NCI-H2196 (cell line): ENCODE data around the gene SUGP1.
"Not testable (repeated sequence)": the region's sequence is repeated elsewhere in the genome, so short reads cannot be mapped to it uniquely, and the experiment has no call there.

Experiments
- DNase-seq: peaks from one replicate; lab custom pipeline; 2025; ENCODE audit not compliant: unreplicated experiment; lab: John Stamatoyannopoulos, UW

Gene SUGP1

DNA sequence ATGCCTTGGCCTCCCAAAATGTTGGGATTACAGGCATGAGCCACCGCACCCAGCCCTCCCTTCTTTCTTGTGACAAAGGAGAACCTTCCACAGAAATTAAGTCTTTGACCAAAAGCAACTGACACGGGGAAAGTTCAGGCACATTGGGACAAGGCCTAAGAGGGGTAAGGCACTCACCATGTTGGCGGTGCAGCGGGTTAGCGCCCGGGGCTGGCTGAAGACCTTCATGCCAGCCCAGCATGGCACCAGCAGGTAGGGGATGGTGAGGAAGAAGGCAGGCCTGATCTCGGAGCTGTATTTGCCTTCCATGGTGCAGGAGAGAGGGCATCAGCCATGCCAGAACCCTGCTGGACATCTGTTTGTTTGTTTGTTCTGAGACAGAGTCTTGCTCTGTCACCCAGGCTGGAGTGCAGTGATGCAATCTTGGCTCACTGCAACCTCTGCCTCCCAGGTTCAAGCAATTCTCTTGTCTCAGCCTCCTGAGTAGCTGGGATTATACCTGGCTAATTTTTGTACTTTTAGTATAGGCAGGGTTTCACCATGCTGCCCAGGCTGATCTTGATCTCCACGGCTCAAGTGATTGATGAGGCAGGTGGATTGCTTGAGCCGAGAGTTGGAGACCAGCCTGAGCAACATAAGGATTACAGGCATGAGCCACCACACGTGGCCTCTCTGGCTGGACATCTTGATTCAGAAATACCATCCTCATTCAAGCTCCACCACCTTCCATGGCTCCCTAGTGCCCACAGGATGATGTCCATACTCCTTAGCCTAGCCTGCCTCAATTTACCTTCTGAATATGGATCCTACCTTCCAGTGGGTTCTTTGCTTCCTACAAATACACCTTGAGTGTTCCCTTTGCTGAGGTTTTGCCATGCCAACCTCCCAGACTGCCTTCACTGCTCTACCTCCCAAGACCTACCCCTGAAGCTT is 51.6 kb downstream of the SUGP1 start:
- DNase-seq: no peak

DNA sequence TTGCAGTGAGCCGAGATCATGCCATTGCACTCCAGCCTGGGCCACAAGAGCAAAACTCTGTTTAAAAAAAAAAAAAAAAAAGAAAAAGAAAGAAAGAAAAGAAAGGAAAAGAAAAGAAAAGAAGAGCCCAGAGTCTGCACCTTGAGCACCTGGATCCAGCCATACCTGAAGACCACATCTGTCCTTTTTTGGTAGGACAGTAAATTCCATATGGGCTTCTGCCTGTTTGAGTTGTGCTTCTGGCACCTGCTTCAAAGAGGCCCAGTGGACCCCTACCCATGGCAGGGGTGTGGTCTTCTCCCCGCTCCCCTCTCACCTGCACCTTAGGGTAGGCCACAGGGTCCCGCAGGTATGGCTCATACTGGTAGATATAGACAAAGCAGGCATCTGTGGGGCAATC is 53.0 kb downstream of the SUGP1 start:
- no peak for DNase-seq

GRCh38 chr19:19263886-19264487 is 56.3 kb downstream of the SUGP1 start:
- no peak for DNase-seq

DNA sequence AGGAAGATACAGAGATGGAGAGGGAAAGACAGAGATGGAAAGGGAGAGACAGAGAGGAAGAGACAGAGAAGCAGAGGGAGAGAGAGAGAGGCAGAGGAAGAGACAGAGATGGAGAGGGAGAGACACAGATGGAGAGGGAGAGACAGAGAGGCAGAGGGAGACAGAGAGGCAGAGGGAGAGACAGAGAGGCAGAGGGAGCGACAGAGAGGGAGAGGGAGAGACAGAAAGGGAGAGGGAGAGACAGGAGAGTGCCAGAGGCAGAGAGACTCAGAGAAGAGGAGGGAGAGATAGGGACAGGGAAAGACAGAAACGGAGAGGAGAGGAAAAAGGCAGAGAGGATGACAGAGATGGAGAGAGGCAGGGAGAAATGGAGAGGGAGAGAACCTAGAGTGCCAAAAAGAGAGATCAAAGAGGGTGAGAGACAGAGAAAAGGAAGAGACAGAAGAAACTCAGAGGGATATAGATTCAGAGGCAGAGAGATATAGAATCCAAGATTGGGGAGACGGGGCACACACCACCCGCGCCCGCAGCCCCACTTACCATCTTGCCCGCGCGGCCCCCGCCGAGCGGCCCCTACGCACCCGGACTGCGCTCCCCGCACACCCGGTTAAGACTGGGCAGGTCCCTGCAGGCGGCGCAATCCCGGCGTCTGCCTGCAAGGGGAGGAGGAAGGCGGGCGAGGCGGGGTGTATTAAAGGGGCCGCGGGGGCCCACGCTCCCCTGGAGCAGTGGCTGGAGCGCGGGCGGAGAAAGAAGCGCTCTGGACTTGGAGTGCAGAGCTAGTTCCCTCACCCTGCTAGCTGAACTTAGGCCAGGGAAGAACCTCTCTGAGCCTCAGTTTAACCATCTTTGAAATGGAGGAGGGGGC is 57.9 kb downstream of the SUGP1 start:
- no peak for DNase-seq

DNA sequence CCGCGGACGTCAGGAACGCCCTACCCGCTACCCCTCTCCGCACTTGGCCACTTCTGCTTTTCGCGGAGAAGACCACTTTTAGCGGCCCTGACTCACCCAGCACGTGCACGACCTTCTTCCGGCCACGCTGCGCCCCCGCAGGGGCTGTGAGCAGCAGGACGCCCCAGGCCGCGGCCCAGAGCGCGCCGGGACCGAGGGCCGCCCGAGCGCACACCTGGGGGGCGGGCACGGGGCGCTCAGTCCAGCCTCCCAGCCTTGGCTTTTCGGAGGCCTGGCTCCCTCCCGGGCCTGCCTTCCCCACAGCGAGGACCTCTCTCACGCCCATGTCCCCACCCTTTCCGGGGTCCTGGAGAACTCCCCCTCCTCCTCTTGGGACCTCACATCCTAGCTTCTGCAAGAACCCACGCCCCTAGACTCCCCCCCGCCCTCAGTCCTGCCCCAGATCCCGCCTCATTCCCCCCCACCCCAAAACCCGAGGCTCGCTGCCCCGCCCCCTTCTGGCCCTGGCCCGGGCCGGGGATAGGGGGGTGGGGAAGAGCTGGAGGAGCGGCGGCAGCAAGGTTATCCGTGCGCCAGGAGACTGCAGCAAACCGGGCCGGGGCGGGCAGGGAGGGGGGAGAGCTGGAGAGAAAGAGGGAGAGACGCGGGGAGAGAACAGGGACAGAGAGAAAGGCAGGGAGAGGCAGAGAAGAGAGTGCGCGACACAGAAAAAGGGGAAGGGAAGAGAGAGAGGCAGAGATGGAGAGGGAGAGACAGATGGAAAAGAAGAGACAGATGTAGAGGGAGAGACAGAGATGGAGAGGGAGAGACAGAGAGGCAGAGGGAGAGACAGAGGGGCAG is 58.7 kb downstream of the SUGP1 start:
- no peak for DNase-seq

- no peak for DNase-seq
Observed at GRCh38 chr19:19260417-19261214, 59.7 kb downstream of the SUGP1 start.

DNA sequence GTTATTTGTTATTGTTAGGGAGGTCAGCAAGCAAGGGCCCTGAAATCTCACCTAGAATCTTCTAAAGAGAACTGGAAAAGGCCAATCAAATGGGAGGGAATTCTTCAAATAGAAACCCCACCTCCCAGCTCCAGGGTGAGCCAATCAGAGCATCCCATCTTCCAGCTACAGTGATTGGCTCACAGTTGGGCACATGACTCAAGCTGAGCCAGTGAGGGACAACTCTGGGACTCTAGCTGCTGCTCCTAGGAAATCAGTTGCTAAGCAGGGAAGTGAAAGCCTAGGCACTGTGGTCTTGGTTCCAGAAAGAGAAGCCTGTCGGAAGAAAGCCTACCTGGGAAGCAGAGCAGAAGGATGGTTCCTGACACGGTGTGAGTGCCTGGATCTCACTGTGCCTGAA is 60.6 kb downstream of the SUGP1 start:
- peak; percentile 25 for DNase-seq

DNA sequence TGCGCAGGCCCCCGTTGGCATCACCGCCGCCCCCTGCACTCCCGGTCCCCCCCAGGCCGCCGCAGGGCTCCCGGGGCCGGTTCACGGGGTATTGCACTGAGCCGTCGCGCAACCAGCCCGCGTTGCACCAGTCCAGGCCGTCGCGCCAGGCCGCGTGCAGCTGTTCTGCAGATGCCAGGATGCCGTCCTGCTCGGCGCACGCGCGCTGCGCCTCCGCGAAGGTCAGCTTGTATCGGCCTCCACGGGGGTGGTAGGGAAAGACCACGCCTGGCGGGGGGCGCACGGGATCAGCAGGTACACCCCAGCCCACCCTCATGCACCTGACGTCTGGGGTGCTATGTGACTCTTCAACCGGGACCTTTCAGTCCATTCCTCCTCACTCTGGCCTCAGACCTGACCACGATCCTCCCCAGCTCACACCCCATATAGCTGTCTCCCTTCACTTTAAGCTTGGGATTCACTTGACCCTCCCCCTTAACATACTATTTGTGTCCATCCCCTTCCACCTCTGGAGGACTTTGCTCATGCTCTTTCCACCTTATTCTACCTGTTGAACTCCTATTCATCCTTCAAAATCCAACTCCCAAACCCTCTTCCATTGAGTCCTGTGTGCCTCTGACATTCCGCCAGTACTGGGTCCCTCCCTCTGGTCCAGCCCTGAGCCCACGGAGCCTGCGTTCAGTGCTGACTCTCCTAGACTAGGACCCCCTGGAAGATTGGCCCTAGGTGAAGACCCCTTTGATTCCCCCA is 61.5 kb downstream of the SUGP1 start:
- no peak for DNase-seq

DNA sequence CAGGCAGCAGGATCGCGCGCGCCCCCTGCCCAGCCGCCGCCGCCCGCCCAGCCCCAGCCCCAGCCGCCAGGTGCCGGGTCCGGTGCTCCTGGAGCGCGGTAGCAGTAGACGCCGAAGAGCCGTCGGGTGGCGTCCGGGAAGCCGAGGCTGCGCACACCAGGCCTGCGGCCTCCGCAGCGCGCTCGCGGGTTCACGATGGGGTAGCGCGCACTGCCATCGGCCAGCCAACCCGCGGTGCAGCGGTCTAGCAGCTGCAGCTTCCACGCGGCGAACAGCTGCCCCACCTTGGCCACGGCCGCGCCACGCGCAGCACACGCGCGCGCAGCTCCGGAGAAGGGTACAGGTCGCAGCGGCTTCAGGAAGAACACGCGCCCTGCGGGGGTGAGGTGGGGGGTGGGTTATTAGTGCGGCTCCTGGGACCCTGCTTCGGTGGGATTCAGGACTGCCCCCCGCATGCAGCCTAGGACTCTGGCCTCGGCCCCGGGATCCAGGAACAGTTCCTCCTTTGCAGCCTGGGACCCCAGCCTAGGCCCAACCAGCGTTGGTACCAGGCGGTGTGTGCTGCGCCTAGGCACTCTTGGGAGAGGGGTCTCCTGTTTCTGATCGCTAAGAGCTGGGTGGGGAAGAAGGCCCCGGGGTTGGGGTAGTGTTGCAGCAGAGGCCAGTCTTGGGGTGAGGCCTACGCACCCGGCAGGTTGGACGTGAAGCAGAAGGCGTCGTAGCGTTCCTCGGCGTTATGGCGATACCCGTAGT is 62.3 kb downstream of the SUGP1 start:
- DNase-seq: no peak

GRCh38 chr19:19257137-19257536 is 63.2 kb downstream of the SUGP1 start:
- DNase-seq: no peak

DNA sequence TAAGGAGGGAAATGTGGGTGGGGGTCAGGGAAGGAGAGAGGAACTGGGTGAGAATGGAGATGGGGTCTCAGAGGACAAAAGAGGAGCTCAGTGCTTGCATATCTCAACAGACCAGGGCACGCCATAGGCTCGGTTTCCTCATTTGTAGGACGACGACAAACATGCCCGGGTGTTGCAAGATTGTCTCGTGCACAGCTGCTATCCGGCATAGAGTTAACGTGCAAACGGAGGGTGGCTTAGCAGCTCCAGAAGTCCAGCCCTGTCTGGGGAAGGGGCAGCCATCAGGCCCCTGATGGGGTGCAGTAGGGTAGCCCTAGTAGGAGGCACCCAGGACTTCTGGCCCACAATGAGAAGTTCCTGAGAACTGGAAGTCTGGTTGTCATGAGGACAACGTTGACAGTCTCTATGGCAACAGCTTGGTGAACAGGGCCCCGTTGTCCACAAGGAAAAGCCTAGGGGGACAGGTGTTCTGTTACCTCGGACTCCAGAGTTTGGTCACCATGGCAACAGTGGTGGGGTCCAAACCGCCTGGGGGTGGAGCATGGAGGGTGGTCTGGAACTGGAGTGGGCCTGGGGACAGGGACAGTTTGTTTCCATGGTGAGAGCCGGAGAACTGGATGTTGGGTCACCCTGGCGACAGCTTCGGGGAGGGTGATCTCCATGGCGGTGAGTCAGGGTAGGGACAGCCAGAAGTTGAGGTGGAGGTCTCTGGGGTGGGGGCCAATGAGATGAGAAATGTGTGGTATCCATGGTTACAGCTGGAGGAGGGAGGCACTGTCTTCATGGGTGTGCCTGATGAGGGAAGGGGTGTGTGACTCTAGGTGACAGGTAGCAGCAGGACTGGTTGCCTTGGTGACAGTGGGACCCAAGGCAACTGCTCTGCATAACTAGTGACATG is 64.0 kb downstream of the SUGP1 start:
- peak; percentile 45 for DNase-seq

DNA sequence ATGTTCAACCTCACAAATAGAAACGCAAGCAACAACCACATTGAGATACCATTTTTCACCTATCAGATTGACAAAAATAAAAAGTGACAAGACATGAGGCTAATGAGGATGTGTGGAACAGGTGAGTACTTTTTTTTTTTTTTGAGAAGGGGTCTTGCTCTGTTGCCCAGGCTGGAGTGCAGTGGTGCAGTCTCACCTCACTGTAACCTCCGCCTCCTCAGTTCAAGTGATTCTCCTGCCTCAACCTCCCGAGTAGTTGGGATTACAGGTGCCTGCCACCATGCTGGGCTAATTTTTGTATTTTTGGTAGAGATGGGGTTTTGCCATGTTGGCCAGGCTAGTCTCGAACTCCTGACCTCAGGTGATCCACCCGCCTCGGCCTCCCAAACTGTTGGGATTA is 66.9 kb downstream of the SUGP1 start:
- DNase-seq: not testable (repeated sequence)

DNA sequence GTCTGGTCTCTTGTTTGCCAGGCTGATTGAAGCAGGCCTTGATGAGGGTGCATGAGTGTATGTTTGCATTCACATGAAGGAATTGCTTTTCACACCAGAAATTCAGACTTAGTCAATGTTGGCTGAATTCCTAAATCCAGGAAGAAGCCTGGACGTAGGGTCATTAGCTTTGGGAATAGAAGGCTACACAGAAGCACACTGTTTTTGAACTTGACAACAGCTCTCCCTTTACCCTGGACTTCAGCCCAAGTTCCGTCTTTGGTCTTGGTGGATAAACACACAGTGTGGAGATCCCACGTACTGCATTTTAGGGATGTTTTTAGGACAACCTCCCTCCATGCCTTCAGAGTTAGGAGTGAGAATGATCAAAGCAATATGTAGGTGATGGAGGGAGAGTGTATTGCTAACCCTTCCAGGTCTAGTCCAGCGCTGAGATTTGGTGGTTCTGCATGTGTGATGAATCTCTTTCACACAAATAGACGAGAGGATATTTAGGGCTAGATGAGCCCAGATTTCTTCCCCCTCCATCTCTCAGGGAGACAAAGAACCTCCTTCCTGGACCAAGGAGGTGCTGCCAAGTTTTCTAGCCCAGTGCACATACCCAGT is 70.0 kb downstream of the SUGP1 start:
- DNase-seq: no peak

DNA sequence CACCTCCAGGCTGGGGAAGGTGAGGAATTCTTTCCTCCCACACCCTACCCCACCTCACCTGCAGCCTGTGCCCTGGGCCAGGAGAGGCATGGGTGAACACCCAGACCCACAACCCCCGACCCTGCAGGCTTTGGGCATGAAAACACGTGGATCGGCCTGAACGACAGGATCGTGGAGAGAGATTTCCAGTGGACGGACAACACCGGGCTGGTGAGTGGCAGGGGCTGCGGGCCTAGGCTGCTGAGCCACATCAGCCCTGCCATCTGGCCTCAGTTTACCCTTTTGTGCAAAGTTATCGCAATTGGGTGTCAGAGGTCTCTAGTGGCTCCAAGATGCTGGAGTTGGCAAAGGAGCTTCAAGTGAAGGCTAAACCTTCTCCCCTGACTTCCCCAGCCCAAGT is 79.8 kb downstream of the SUGP1 start:
- DNase-seq: no peak

- no peak for DNase-seq
Observed at GRCh38 chr19:19239675-19240074, 80.6 kb downstream of the SUGP1 start.

DNA sequence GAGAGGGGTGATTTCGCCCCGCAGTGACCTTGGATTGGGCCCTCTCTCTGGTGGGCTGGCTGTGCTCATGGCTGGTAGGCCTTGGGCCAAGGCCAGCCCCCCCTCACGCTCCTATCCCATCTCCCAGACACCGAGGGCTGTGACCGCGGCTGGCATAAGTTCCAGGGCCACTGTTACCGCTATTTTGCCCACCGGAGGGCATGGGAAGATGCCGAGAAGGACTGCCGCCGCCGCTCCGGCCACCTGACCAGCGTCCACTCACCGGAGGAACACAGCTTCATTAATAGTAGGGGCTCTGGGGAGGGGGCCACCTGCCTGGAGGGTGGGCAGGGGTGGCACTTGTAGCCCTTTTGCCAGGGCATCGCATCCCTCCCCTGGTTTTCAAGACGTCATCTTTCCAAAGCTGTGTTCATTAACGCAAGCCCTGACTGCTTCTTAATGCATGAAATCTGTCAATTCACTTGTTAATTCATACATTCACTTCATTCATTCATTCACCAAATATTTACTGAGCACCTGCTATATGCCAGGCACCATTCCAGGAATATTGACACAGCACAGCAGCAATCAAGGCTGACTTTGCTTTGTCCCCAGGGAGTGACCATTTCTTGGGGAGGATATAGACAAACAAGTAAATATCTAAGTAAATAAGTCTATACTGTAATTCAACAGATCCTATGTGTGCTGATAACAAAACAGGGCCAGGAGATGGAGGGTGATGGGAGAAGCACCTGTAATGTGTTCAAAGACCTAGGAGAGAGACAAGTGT is 82.0 kb downstream of the SUGP1 start:
- DNase-seq: no peak
